NCI-H82 treated with DMSO at 0.1 percent for 48 hours (cell line): ENCODE measurements around the gene WWC1.

Source experiments
- DNase-seq: peaks from one replicate; lab custom pipeline; 2025; ENCODE audit not compliant: unreplicated experiment; lab: John Stamatoyannopoulos, UW

WWC1 gene

DNA sequence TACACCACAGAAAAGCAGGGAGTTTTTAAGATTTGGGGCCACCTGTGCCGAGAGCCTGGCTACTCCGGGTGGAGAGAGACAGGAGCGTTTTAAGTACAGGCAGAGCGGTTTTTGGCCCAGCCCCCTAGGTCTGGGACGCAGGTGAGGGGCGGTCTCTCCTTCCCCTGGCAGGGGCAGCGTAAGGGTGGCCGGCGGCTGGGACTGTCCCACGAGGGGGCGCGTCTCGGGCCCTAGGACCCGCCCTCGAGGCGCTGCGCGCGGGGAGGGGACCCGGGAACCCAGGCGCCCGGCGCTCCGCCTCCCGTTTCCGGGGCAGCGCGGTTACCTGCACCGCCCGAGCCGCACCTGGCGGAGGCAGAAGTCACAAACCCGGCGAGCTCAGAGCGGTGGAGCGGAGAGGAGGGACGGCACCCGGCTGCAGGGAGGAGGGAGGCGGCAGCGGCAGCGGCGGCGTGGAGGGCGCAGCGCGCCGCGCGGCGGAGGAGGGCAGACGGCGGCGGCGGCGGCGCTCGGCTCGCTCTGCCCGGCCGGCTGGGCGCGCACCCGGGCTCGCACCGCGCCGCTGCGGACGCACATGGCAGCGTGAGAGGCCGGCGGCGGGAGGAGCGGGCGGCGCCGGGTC, at the start of gene WWC1:
WWC1 (plus strand) TSS at position 304 of the 622 bp plus-strand sequence. CDS start 508 bp downstream, outside the sequence.
- DNase-seq: peak; percentile 38

GRCh38 chr5:168244838-168245559, 46.4 kb upstream of the WWC1 start:
- no peak for DNase-seq

GRCh38 chr5:168249923-168250322, 41.5 kb upstream of the WWC1 start:
- no peak for DNase-seq

- DNase-seq: no peak
These were observed 40.2 kb upstream of the WWC1 start for GRCh38 chr5:168251259-168251658.

- no peak for DNase-seq
These were observed 37.3 kb upstream of the WWC1 start for GRCh38 chr5:168254013-168254693.

GRCh38 chr5:168260353-168261226, 30.9 kb upstream of the WWC1 start:
- no peak for DNase-seq

GRCh38 chr5:168261227-168261571, 30.2 kb upstream of the WWC1 start:
- DNase-seq: no peak

GRCh38 chr5:168262042-168262743, 29.3 kb upstream of the WWC1 start:
- DNase-seq: no peak

GRCh38 chr5:168263121-168263520, 28.3 kb upstream of the WWC1 start:
- DNase-seq: no peak

GRCh38 chr5:168266016-168266415, 25.4 kb upstream of the WWC1 start:
- DNase-seq: no peak

DNA sequence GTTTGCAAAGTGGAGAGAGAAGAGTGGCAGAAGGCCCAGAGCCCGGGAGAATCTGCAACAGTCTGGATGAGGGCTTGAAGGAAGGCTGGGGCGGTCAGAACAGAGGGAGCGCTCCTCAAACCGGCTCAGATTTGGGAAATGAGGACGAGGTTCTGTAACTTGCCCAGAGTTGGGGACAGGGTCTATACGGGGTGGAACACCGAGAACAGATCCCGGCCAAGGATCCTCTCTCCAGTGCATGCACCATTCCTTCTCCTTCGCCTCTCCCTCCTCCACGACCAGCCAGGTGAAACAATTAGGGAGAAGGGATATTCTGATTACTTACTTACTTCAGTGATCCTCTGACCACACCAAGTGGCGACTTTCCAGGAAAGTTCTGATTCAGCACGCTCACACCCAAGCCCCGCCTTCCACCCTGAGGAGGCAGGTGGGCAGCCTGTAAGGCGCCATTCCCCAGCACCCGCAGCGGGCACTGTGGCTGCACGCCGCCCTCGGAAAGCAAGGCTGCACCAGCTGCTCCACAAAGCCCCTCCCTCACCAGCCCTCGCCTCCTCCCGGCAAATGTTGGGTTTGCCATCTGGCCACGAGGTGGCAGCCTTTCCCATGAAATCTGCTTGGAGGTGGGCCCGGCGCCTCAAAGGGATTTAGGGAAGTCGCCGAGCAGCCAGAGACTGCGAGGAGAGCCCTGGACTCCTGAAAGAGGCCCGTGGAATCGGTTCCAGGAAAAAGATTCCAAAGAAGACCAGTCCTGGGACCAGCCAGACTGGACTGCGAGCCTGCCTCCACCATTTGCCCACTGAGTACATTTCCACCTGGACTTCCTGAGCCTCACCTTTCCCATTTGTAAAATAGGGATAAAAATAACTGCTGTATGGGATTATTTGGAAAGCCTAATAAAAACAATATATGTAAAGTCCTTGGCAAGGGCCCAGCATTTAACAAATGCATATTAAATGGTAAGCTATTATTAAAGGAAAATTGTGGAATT, 22.2 kb upstream of the WWC1 start:
- peak; percentile 60 for DNase-seq

- peak; percentile 62 for DNase-seq
These were observed 21.5 kb upstream of the WWC1 start for GRCh38 chr5:168269937-168270330.

DNA sequence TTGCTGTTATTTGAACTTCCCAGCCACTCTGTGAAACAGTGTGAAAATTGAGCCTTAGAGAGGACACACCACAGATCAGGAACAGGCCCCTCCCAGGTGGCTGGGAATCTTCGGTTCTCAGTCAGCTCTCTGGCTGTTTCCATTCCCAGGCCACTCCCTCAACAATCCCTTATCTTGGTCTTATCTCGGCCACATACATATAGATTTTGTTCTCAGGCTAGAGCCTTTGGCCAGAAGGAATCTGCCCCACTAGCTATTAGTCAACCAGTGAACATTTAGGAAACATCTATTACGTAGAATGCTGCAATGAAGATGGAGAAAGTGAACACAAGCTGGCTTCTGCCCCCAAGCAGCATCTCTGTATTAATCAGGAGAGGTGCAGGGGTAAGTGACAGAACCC, 21.0 kb upstream of the WWC1 start:
- no peak for DNase-seq

GRCh38 chr5:168273056-168273980, 18.1 kb upstream of the WWC1 start:
- no peak for DNase-seq

DNA sequence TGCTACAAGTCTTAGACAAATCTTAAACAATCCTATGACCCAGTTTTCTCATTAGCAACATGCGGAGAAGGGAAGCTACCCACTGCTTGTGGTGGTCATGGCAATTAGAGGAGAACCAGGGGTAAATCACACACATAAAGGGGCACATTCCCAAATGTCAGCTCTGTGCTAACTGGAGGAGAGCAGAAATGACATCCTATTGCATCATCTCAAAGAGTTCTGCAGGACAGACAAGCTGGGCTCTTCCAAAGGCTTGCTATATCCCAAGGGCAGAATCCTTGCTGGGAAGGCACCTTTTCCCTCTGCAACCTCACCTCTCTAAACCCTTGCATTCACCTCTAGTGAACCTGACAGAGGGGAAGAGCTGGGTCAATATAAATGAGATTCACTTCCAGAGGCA, 17.0 kb upstream of the WWC1 start:
- no peak for DNase-seq

GRCh38 chr5:168275940-168276339, 15.5 kb upstream of the WWC1 start:
- no peak for DNase-seq

GRCh38 chr5:168282120-168282519, 9.3 kb upstream of the WWC1 start:
- no peak for DNase-seq

- no peak for DNase-seq
These were observed 6.6 kb upstream of the WWC1 start for GRCh38 chr5:168284809-168285208.
